Loucy (cell line): ENCODE results near the gene INTS13.

Experiments used
- EZH2phosphoT487 ChIP-seq: fragments of 200-600 bp; IDR thresholded peaks from 2 replicates; pipeline ENCODE4 v1.6.1; 2018; ENCODE audit warnings: antibody characterized with exemption, mild to moderate bottlenecking, moderate library complexity, borderline replicate concordance
- TF ChIP-seq, protein P1 (sequence below): fragments of 200-600 bp; sonication (generic); conservative IDR thresholded peaks from 2 replicates; pipeline ENCODE4 v1.5.1; 2014; ENCODE audit warnings: mild to moderate bottlenecking, antibody characterized with exemption, low read length

DNA sequence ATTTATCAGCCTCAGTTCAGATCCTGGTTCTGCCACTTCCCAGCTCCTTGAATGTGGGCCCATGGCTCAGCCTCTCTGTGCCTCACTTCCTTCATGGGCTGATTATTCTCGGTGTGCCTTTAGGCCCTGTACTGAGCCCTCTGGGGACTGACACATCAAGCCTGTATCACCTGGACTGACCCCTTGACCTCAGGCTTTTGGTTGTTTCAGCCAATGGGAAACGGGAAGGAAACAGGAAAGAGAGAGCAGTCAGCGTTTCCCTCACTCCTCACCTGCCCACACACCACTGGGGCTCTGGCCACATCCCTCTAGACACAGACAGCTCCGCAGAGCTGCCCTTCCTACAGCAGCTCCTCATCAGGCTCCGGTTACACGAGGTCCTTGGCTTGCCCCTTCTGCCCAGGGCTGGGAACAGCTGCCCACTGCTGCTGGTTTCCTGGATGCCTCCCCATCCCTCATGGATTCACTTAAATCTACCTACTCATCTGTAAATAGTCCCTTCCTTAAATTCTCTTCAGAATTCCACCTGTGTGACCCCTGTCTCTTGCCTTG is 67.8 kb downstream of the INTS13 start:
- TF ChIP-seq, protein P1, sequence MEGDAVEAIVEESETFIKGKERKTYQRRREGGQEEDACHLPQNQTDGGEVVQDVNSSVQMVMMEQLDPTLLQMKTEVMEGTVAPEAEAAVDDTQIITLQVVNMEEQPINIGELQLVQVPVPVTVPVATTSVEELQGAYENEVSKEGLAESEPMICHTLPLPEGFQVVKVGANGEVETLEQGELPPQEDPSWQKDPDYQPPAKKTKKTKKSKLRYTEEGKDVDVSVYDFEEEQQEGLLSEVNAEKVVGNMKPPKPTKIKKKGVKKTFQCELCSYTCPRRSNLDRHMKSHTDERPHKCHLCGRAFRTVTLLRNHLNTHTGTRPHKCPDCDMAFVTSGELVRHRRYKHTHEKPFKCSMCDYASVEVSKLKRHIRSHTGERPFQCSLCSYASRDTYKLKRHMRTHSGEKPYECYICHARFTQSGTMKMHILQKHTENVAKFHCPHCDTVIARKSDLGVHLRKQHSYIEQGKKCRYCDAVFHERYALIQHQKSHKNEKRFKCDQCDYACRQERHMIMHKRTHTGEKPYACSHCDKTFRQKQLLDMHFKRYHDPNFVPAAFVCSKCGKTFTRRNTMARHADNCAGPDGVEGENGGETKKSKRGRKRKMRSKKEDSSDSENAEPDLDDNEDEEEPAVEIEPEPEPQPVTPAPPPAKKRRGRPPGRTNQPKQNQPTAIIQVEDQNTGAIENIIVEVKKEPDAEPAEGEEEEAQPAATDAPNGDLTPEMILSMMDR: no peak
- TF ChIP-seq EZH2phosphoT487: no peak
